ENCODE results near the gene RGL2. TPM values are rescaled to one million over a fixed set of nuclear protein-coding genes. Genes with fewer than 3 reads are reported as not detected.

RGL2 gene
- total and polyA plus RNA-seq, 7 experiments from 2014 or later = 4.1 to 76.8 (median 54.8) TPM

DNA sequence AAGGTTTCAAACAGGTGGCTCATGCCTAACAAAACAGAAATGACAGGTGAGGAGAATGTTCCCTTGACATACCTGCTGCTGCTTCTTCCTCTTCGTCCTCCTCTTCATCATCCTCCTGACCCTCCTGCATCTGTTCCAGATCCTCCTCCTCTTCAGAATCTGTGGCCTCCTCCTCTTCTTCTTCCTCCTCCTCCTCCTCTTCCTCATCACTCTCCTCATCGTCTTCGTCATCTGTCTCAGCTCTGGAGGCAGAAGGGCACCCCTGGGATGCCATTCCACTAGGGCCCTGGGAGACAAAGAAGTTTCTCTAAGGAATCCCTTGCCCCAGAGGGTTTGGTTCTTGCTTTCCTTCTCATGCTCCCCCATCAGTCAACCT, 21.2 kb upstream of the RGL2 start:
- H3K27me3 Mint-ChIP-seq = peaks cover 0 to 4% (median 0%) of the 10 kb centered on the region in 5 donors
- peak overlapping the region; percentile 84 for H3K27ac ChIP-seq (ENCODE audit: low read depth, low read length)
- H3K9me3 ChIP-seq (ENCODE audit: control insufficient read depth in 2 of 3, low read length in 3 of 3) = no peaks in the 10 kb centered on the region
- intact Hi-C loops (cut with micrococcal nuclease) = loop anchor here (5.0 to 10.0 kb wide), 2 partner anchors 212 to 915 kb away; partner anchors contain the start of gene HMGA1 (in 1 of the 2)
- H3K4me3 Mint-ChIP-seq = peak overlapping the region; percentile 63 to 100 (median 90)
- H3K36me3 Mint-ChIP-seq = peaks cover 8 to 37% (median 18%) of the 10 kb centered on the region in 5 donors
- no peaks in the 10 kb centered on the region for H3K27me3 ChIP-seq (ENCODE audit: control insufficient read depth in 2 of 2, insufficient read depth in 2 of 2, low read length in 2 of 2)
- H3K27ac Mint-ChIP-seq = peak overlapping the region in 8 of 9 donors; percentile 43 to 97 (median 70)
- peaks cover 0 to 3% (median 0%) of the 10 kb centered on the region in 11 donors for H3K9me3 Mint-ChIP-seq
- ATAC-seq (no peak), DNase-seq (no peak)
- peaks cover 59 to 63% of the 10 kb centered on the region in 2 donors for H3K4me1 ChIP-seq (ENCODE audit: control insufficient read depth in 2 of 2, insufficient read depth in 2 of 2, low read length in 2 of 2)
- H3K4me3 ChIP-seq (ENCODE audit: low read length) = no peak overlapping the region
- ChIA-PET CTCF (interaction anchor here (1.6 kb wide), 1 partner anchor 25 kb away, joined by 8 read pairs; no protein-coding TSS in a partner anchor), POLR2A (interaction anchor here (0.8 to 4.4 kb wide), 4 partner anchors 21 to 70 kb away, joined by 4 to 37 read pairs (median 25); partner anchors contain the start of genes B3GALT4, RGL2, RPS18 and VPS52)
- H3K36me3 ChIP-seq (ENCODE audit: control insufficient read depth in 2 of 3, insufficient read depth in 3 of 3, low read length in 3 of 3) = peaks cover 13 to 36% (median 22%) of the 10 kb centered on the region in 3 experiments
- H3K4me1 Mint-ChIP-seq = peaks cover 53 to 89% (median 82%) of the 10 kb centered on the region in 7 donors

DNA sequence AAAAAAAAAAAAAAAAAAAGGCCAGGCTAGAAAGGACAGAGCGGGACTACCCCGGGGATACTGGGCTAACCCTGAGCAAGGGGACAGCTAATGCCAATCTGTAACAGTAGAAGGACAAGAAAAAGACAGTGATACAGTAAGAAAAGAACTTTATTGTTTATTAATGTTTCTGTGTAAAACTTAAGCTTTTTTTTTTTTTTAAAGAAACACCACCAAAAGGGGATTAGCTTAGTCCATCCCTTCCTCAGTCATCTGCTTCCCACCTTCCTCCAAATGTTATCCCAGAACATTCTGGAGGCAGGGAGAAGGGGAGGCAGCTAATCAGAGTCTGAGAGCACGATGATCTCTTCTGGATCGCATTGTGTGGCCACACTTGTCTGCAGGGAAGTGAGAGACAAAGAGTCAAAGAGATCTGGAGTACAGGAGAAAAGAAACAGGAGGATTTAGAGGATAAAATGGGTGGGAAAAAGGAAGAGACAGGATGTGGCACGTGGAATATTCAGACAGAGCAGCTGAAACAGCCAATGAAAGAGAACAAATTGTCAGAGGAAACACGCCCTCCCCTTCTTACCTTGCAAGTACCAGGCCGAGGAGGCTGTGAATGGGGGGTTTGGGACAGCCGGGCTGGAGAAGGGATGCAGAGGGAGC, 19.8 kb upstream of the RGL2 start:
- H3K27ac Mint-ChIP-seq = peak overlapping the region; percentile 97 to 99 (median 98)
- peak overlapping the region; percentile 81 to 100 (median 100) for H3K4me3 Mint-ChIP-seq
- DNase-seq (no peak), ATAC-seq (no peak)
- Histone ChIP-seq H3K4me1 (ENCODE audit: control insufficient read depth in 2 of 2, insufficient read depth in 2 of 2, low read length in 2 of 2) (peaks cover 60 to 62% of the 10 kb centered on the region in 2 donors), H3K4me3 (ENCODE audit: low read length) (peak overlapping the region; percentile 97), H3K27me3 (ENCODE audit: control insufficient read depth in 2 of 2, insufficient read depth in 2 of 2, low read length in 2 of 2) (no peaks in the 10 kb centered on the region), H3K27ac (ENCODE audit: low read depth, low read length) (peak overlapping the region; percentile 99), H3K36me3 (ENCODE audit: control insufficient read depth in 2 of 3, insufficient read depth in 3 of 3, low read length in 3 of 3) (peaks cover 13 to 39% (median 22%) of the 10 kb centered on the region in 3 experiments), H3K9me3 (ENCODE audit: control insufficient read depth in 2 of 3, low read length in 3 of 3) (no peaks in the 10 kb centered on the region)
- intact Hi-C loops (cut with micrococcal nuclease) = loop anchor here (5.0 to 10.0 kb wide), 2 partner anchors 214 to 916 kb away; partner anchors contain the start of gene HMGA1 (in 1 of the 2)
- ChIA-PET CTCF (interaction anchor here (0.6 to 1.8 kb wide), 7 partner anchors 20 to 114 kb away, joined by 3 to 8 read pairs (median 4); partner anchors contain the start of genes B3GALT4 and RGL2), POLR2A (interaction anchor here (0.6 to 4.4 kb wide), 20 partner anchors 8 to 1480 kb away, joined by 3 to 37 read pairs (median 6); partner anchors contain the start of genes B3GALT4, CUTA, PFDN6 and RGL2)
- peaks cover 8 to 44% (median 18%) of the 10 kb centered on the region in 5 donors for H3K36me3 Mint-ChIP-seq
- peaks cover 56 to 92% (median 82%) of the 10 kb centered on the region in 7 donors for H3K4me1 Mint-ChIP-seq
- peaks cover 0 to 4% (median 0%) of the 10 kb centered on the region in 5 donors for H3K27me3 Mint-ChIP-seq
- peaks cover 0 to 3% (median 0%) of the 10 kb centered on the region in 11 donors for H3K9me3 Mint-ChIP-seq

DNA sequence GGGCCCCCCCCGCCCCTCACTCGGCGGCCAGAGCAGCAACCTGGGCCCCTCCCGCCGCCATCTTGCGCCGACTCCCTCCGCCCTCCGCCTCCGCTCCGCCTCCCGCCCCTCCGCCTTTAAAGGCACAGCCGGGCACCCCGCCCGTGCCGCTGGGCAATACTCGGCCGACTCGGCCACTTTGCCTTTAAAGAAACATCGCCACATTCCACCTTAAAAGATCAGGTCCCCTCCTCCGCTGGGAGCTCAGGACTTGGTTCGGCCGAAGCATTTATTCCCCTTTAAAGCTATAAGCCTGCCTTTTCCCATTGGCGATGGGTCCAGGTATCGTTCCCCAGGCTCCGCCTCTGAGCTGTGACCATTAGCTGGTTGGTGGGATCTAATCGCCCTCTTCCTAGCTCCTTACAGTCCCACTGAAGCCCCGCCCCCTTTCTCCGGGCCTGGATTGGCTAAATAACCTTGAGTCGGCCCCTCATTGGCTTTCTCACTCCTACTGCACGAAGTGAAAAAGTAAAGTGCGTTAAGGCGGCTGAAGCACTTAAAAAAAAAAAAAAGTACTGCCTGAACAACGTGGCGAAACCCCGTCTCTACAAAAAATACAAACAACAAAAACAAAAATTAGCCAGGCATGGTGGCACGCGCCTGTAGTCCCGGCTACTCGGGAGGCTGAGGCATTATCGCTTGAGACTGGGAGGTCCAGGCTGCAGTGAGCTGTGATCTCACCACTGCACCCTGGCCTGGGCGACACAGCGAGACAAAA, 19.1 kb upstream of the RGL2 start, which contains the start of gene ZBTB22:
ZBTB22 (minus strand) TSS at position 76 of the 757 bp plus-strand sequence. CDS start 828 bp downstream, outside the sequence.
- ChIA-PET POLR2A (interaction anchor here (0.6 to 4.4 kb wide), 26 partner anchors 9 to 1480 kb away, joined by 3 to 37 read pairs (median 4); partner anchors contain the start of genes B3GALT4, CUTA, HSD17B8 and PFDN6), CTCF (interaction anchor here (0.6 to 1.8 kb wide), 9 partner anchors 17 to 224 kb away, joined by 3 to 9 read pairs (median 4); partner anchors contain the start of genes B3GALT4 and RGL2)
- peaks cover 59 to 62% of the 10 kb centered on the region in 2 donors for H3K4me1 ChIP-seq (ENCODE audit: control insufficient read depth in 2 of 2, insufficient read depth in 2 of 2, low read length in 2 of 2)
- ATAC-seq (peak; percentile 73), DNase-seq (peak; percentile 87 to 97 (median 96))
- H3K9me3 ChIP-seq (ENCODE audit: control insufficient read depth in 2 of 3, low read length in 3 of 3) = no peaks in the 10 kb centered on the region
- Mint-ChIP-seq H3K27ac (peak within 1 kb of the TSS; percentile 97 to 99 (median 98)), H3K27me3 (peaks cover 0 to 2% (median 0%) of the 10 kb centered on the region in 5 donors), H3K9me3 (peaks cover 0 to 3% (median 0%) of the 10 kb centered on the region in 11 donors), H3K4me3 (peak within 1 kb of the TSS; percentile 81 to 100 (median 100)), H3K4me1 (peaks cover 53 to 85% (median 75%) of the 10 kb centered on the region in 7 donors), H3K36me3 (peaks cover 8 to 50% (median 18%) of the 10 kb centered on the region in 5 donors)
- peak within 1 kb of the TSS; percentile 99 for H3K27ac ChIP-seq (ENCODE audit: low read depth, low read length)
- no peaks in the 10 kb centered on the region for H3K27me3 ChIP-seq (ENCODE audit: control insufficient read depth in 2 of 2, insufficient read depth in 2 of 2, low read length in 2 of 2)
- H3K4me3 ChIP-seq (ENCODE audit: low read length) = peak within 1 kb of the TSS; percentile 97
- intact Hi-C loops (cut with micrococcal nuclease) = loop anchor here (1.0 to 10.0 kb wide), 7 partner anchors 29 to 917 kb away; partner anchors contain the start of genes B3GALT4 (in 1 of the 2), HMGA1 (in 1 of the 2), KIFC1 (in 1 of the 2) and PFDN6 (in 1 of the 2)
- peaks cover 13 to 45% (median 22%) of the 10 kb centered on the region in 3 experiments for H3K36me3 ChIP-seq (ENCODE audit: control insufficient read depth in 2 of 3, insufficient read depth in 3 of 3, low read length in 3 of 3)

DNA sequence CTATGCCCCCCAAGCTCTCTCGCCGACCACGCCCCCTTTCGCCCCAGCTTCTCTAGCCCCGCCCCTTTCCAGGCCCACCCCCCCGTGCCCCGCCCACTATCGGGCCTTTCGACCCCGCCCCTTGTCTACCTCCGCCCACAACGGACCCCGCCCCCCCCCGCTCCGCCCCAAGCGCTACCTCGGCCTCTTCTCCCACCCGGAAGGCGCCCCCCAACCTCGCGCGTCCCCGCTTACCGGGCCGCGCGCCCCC, 18.6 kb upstream of the RGL2 start:
- ATAC-seq (peak; percentile 1), DNase-seq (no peak)
- H3K36me3 Mint-ChIP-seq = peaks cover 8 to 53% (median 18%) of the 10 kb centered on the region in 5 donors
- peaks cover 0 to 3% (median 0%) of the 10 kb centered on the region in 11 donors for H3K9me3 Mint-ChIP-seq
- H3K4me1 ChIP-seq (ENCODE audit: control insufficient read depth in 2 of 2, insufficient read depth in 2 of 2, low read length in 2 of 2) = peaks cover 62 to 64% of the 10 kb centered on the region in 2 donors
- peaks cover 13 to 41% (median 22%) of the 10 kb centered on the region in 3 experiments for H3K36me3 ChIP-seq (ENCODE audit: control insufficient read depth in 2 of 3, insufficient read depth in 3 of 3, low read length in 3 of 3)
- H3K4me3 Mint-ChIP-seq = peak overlapping the region; percentile 77 to 100 (median 100)
- POLR2A ChIA-PET = interaction anchor here (0.7 to 4.4 kb wide), 21 partner anchors 9 to 424 kb away, joined by 3 to 37 read pairs (median 5); partner anchors contain the start of genes B3GALT4, CUTA, HSD17B8 and PFDN6
- H3K9me3 ChIP-seq (ENCODE audit: control insufficient read depth in 2 of 3, low read length in 3 of 3) = no peaks in the 10 kb centered on the region
- no peaks in the 10 kb centered on the region for H3K27me3 Mint-ChIP-seq
- CTCF ChIA-PET = interaction anchor here (0.8 to 1.8 kb wide), 6 partner anchors 17 to 137 kb away, joined by 3 to 6 read pairs (median 4); partner anchors contain the start of genes B3GALT4, RGL2 and ZBTB9
- peaks cover 56 to 87% (median 77%) of the 10 kb centered on the region in 7 donors for H3K4me1 Mint-ChIP-seq
- H3K27me3 ChIP-seq (ENCODE audit: control insufficient read depth in 2 of 2, insufficient read depth in 2 of 2, low read length in 2 of 2) = no peaks in the 10 kb centered on the region
- peak overlapping the region; percentile 80 to 99 (median 97) for H3K27ac Mint-ChIP-seq
- H3K4me3 ChIP-seq (ENCODE audit: low read length) = peak overlapping the region; percentile 97
- H3K27ac ChIP-seq (ENCODE audit: low read depth, low read length) = peak overlapping the region; percentile 99
- intact Hi-C loops (cut with micrococcal nuclease) = loop anchor here (1.0 to 10.0 kb wide), 7 partner anchors 28 to 917 kb away; partner anchors contain the start of genes B3GALT4 (in 1 of the 2), HMGA1 (in 1 of the 2), KIFC1 (in 1 of the 2) and PFDN6 (in 1 of the 2)

DNA sequence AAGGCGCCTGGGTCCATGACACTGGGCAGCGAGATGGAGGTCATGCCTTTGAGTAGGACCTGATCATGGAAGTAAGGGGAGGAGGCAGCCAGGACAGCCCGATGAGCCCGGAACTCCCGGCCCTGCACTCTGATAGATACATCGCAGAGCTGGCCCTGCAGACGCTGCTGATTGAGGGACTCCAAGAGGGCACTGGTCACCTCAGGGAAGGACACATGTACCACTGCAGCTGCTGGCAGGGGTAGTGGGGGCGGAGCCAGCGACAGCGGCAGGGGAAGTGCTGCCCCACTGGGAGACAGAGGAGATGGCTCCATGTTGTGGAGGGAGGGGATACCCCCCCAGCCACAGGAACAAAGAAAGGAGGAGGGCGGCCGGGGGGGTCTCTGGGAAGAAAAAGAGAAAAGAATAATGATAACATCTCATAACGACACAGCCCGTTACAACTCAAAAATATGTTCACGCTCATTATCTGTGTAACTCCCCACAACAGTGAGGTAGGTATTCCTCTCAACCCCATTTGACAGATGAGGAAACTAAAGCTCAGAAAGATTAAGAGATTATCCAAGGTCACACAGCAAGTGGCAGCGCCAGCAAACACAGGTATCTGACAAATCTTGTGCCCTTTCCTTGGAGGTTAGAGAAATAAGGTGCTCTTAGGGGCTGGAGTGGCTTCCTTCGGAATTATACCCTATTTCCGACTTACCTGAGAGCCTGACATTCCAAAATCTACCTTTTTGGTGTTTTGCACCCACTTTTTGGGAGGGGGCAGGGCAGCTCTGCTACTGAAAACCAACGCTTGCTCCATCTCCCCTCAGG, 18.1 kb upstream of the RGL2 start:
- Mint-ChIP-seq H3K4me3 (peak overlapping the region; percentile 77 to 100 (median 100)), H3K27ac (peak overlapping the region; percentile 93 to 99 (median 98)), H3K9me3 (peaks cover 0 to 2% (median 0%) of the 10 kb centered on the region in 11 donors), H3K36me3 (peaks cover 4 to 54% (median 18%) of the 10 kb centered on the region in 5 donors), H3K27me3 (no peaks in the 10 kb centered on the region), H3K4me1 (peaks cover 58 to 87% (median 76%) of the 10 kb centered on the region in 7 donors)
- DNase-seq (peak in 1 of 9 donors; percentile 25), ATAC-seq (no peak)
- Histone ChIP-seq H3K9me3 (ENCODE audit: control insufficient read depth in 2 of 3, low read length in 3 of 3) (no peaks in the 10 kb centered on the region), H3K27ac (ENCODE audit: low read depth, low read length) (peak overlapping the region; percentile 99), H3K4me1 (ENCODE audit: control insufficient read depth in 2 of 2, insufficient read depth in 2 of 2, low read length in 2 of 2) (peaks cover 64 to 68% of the 10 kb centered on the region in 2 donors), H3K4me3 (ENCODE audit: low read length) (peak overlapping the region; percentile 32), H3K27me3 (ENCODE audit: control insufficient read depth in 2 of 2, insufficient read depth in 2 of 2, low read length in 2 of 2) (no peaks in the 10 kb centered on the region), H3K36me3 (ENCODE audit: control insufficient read depth in 2 of 3, insufficient read depth in 3 of 3, low read length in 3 of 3) (peaks cover 15 to 40% (median 22%) of the 10 kb centered on the region in 3 experiments)
- ChIA-PET POLR2A (interaction anchor here (0.7 to 4.4 kb wide), 15 partner anchors 10 to 423 kb away, joined by 3 to 37 read pairs (median 7); partner anchors contain the start of genes B3GALT4, CUTA, HSD17B8 and PFDN6), CTCF (interaction anchor here (0.6 to 1.8 kb wide), 4 partner anchors 16 to 138 kb away, joined by 3 to 6 read pairs (median 3); partner anchors contain the start of genes B3GALT4 and ZBTB9)
- intact Hi-C loops (cut with micrococcal nuclease) = loop anchor here (1.0 to 10.0 kb wide), 7 partner anchors 28 to 918 kb away; partner anchors contain the start of genes B3GALT4 (in 1 of the 2), HMGA1 (in 1 of the 2), KIFC1 (in 1 of the 2) and PFDN6 (in 1 of the 2)
